ENCODE measurements around the gene DRAM1.

DNA sequence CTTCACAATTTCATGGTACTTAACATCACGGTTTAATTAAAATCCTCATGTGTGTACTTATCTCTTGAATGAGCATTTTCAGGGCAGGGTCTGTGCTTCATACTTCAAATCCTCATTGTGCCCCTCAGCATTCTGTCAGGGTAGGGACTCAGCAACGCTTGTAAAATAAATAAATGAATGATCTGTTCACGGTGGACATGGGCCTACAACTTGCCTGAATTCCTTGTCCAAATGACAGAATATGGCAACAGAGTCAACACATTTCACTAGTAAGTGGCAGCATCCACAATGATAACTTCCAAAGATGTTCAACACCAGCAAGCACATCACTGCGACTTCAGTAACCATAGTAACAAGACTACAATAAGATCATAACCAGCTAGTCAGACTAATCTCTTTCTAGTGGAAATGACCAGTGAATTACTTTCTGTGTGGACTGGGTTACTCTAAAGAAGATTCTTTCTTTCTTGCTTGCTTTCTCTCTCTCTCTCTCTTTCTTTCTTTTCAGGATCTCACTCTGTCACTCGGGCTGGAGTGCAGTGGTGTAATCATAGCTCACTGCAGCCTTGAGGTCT, 32.2 kb upstream of the DRAM1 start:
- TF ChIP-seq EZH2 (IDR thresholded peaks at IDR 0.05; ENCODE audit: borderline replicate concordance, insufficient read depth, low read depth, low read length, poor library complexity, severe bottlenecking), result no peak
- TF ChIP-seq, protein P1, sequence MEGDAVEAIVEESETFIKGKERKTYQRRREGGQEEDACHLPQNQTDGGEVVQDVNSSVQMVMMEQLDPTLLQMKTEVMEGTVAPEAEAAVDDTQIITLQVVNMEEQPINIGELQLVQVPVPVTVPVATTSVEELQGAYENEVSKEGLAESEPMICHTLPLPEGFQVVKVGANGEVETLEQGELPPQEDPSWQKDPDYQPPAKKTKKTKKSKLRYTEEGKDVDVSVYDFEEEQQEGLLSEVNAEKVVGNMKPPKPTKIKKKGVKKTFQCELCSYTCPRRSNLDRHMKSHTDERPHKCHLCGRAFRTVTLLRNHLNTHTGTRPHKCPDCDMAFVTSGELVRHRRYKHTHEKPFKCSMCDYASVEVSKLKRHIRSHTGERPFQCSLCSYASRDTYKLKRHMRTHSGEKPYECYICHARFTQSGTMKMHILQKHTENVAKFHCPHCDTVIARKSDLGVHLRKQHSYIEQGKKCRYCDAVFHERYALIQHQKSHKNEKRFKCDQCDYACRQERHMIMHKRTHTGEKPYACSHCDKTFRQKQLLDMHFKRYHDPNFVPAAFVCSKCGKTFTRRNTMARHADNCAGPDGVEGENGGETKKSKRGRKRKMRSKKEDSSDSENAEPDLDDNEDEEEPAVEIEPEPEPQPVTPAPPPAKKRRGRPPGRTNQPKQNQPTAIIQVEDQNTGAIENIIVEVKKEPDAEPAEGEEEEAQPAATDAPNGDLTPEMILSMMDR (IDR thresholded peaks at IDR 0.05), result no peak

Measured in B cell (primary cell).